ENCODE results near the gene HS2ST1.

GRCh38 chr1:86924324-86924960, 10.0 kb downstream of the HS2ST1 start:
- TF ChIP-seq POLR2AphosphoS5 (IDR thresholded peaks at IDR 0.05; ENCODE audit: insufficient read depth in 1 of 2, low read depth in 1 of 2), result no peak
- no peak for TF ChIP-seq CTCF (IDR thresholded peaks at IDR 0.05)
- no peak for TF ChIP-seq POLR2A (IDR thresholded peaks at IDR 0.05)

Data from vagina (tissue), 2 donors.